Breast epithelium (tissue), 3 donors: ENCODE results near the gene HEBP1.

Experiments
- POLR2A ChIP-seq: fragments of 450-650 bp; IDR thresholded peaks from one replicate; pipeline ENCODE4 v1.6.1; 2016; ENCODE audit warnings: antibody characterized with exemption, mild to moderate bottlenecking, moderate library complexity
- POLR2AphosphoS5 ChIP-seq, 3 donors: sonication (generic); formaldehyde crosslinking; IDR thresholded peaks; one replicate each; pipeline ENCODE4 v1.6.1; 2017; ENCODE audit warnings: antibody characterized with exemption in 3 of 3
- TF ChIP-seq, protein P1 (sequence below), 3 donors: fragments of 450-650 bp; IDR thresholded peaks; one replicate each; pipeline ENCODE4 v1.5.1; 2016 to 2017; ENCODE audit warnings: antibody characterized with exemption in 3 of 3, mild to moderate bottlenecking in 3 of 3, moderate library complexity in 3 of 3

DNA sequence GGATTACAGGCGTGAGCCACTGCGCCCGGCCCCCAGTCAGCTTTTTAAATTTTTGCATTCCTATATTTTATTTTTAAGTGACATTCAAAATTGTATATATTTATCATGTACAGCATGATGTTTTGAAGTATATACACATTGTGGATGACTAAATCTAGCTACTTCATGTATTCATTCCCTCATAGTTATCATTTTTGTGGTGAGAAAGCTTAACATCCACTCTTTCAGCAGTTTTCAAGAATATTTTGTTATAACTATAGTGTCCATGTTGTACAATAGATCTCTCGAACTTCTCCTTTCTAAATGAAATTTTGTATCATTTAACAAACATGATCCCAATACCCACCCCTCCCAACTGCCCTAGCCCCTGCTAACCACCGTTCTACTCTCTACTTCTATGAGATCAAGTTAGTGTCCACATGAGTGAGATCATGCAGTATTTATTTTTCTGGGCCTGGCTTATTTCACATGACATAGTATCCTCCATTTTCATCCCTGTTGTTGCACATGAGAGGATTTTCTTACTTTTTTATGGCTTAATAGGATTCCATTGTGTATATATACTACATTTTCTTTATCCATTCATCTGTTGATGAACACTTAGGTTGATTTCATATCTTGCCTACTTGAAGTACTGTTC, 8.8 kb upstream of the HEBP1 start:
- TF ChIP-seq, protein P1, sequence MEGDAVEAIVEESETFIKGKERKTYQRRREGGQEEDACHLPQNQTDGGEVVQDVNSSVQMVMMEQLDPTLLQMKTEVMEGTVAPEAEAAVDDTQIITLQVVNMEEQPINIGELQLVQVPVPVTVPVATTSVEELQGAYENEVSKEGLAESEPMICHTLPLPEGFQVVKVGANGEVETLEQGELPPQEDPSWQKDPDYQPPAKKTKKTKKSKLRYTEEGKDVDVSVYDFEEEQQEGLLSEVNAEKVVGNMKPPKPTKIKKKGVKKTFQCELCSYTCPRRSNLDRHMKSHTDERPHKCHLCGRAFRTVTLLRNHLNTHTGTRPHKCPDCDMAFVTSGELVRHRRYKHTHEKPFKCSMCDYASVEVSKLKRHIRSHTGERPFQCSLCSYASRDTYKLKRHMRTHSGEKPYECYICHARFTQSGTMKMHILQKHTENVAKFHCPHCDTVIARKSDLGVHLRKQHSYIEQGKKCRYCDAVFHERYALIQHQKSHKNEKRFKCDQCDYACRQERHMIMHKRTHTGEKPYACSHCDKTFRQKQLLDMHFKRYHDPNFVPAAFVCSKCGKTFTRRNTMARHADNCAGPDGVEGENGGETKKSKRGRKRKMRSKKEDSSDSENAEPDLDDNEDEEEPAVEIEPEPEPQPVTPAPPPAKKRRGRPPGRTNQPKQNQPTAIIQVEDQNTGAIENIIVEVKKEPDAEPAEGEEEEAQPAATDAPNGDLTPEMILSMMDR (IDR thresholded peaks at IDR 0.05) = no peak
- TF ChIP-seq POLR2AphosphoS5 (IDR thresholded peaks at IDR 0.05) (no peak), POLR2A (no peak)
